DMS114 treated with DMSO at 0.1 percent for 48 hours (cell line): ENCODE measurements around the gene IL17C.

Source experiments
- DNase-seq: peaks from one replicate; lab custom pipeline; 2025; ENCODE audit not compliant: unreplicated experiment; lab: John Stamatoyannopoulos, UW

IL17C gene

GRCh38 chr16:88627531-88628411 is 10.6 kb upstream of the IL17C start:
- no peak for DNase-seq

DNA sequence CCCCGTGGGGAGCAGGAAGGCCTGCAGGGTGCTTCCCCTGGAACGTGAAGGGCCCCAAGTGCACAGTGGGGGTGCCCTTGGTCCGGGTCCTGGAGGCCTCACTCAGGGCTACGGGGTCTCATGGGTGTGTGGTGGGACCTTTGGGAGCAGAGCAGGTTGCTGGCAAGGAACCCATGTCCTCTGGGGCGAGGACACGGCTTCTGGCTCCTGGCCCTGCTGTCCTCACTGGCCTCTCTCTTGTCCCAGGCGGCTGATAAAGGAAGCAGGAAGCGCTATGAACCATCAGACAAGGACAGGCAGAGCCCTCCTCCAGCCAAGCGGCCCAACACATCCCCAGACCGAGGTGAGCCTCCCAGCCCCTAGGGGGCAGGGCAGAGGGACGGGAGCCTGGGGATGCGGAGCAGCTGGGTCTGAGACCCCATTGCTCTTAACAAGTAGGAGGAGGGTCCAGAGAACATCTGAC is 9.8 kb upstream of the IL17C start:
- no peak for DNase-seq

DNA sequence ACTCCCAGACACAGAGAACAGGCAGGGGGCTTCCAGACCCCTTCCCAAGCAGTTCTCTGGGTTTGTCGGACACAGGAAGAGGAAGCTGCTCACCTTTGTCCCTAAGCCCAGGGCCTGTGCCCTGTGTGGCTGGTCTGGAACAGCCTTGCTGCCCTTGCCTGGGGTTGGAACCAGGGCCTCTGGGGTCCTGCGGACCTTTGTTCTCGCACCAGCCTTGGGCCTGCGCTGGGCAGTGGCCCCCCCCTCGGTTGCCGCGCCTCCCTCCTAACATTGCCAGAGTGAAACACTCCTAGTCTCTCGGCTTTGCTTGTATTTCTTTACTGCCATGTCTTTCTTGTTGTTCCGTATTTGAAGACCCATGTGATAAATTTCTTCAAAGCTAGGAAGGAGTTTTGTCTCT is 8.5 kb upstream of the IL17C start:
- DNase-seq: no peak

DNA sequence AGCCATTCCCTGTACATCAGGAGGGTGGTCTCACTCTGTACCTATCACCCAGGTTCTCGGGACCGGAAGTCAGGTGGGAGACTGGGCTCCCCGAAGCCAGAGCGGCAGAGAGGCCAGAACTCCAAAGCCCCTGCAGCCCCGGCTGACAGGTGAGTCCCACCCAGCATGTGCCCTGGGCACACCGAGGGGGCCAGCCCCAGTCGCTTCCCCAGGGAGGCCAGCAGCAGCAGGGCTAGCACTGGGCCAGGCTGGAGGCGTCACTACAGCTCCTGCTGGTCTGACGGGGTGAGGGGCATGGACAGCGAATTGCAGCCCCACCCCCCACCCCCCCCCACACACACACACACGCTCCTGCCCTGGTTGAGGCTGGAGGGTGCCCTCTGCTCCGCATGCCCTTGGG is 7.9 kb upstream of the IL17C start:
- no peak for DNase-seq

GRCh38 chr16:88630941-88631340 is 7.4 kb upstream of the IL17C start:
- no peak for DNase-seq

- DNase-seq: no peak
Measured at GRCh38 chr16:88631384-88631783, 7.0 kb upstream of the IL17C start.

GRCh38 chr16:88631920-88632586 is 6.3 kb upstream of the IL17C start:
- no peak for DNase-seq

DNA sequence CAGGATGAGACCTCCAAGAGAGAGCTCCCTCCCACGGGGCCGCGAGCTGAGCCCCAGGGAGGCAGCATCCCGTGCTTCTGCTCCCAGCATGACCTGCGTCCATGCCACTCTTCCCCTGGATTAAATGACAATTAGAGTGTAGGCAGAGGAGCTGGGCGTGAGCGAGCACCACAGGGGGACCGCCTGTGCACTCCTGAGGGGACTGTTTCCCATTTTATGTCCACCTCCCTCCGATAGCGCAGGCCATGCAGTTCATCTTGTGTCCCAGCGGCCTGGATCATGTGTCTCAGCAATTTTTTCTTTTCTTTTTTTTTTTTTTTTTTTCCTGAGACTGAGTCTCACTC is 5.8 kb upstream of the IL17C start:
- no peak for DNase-seq

DNA sequence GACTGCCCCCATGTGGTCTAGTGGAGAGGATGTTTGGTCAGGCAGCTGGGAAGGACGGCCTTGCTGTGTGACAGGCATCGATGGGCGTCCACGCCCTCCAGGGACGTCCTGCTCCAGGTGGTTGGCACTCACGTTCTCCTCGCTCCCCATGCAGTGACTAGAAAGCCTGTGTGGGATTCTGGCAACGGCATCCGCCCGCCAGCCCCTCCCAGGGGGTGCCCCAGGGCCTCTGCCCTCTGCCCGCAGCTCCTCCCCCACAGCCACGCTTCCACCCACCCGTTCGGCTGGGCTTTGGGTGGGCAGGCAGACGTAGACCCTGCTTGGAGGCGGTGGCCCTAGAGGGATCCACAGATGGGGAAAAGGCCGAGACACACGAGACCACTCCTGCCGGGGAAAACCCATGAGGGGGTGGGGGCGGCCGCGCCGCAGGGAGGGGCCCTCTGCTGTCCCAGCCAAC is 4.7 kb upstream of the IL17C start:
- no peak for DNase-seq

DNA sequence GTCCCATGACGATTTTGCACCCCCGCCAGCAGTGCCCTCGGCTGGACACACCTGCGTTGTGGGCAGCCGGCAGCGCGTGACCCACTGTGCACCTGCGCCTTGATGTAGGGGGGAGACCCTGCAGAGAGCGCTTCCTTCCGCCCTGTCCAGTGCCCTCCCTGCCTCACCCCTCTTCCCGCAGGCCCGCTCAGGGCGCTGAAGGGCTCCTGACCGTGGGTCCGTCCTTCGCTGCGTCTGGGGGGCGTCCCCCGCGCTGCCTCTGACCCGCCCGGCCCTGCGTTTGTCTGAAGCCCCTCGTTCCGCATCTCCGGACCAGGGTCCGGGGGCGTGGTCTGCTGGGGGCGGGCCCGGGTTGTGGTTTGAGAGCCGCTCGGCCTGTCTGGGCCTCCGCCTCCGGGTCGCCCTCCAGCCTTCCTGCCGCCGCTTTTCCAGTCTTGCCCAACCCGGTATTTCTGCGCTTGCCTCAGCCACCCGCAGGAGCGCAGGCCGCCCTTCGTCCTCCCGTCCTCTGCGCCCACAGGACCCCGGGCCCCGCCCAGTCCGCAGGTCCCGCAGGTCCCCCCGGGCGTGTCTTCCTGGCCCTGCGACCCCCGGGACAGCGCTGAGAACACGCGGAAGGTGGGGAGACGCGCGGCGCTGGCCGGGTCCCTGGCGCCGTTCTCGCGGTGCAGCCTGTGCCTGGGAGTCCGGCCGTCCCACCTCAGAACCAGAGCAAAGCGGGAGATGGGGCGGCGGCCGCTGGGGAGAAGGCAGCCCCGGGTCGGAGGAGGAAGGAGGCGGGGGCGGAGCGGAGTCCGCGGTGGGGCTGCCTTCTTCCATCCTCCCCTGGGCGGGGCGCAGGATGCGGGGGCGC is 4.0 kb upstream of the IL17C start:
- DNase-seq: no peak

DNA sequence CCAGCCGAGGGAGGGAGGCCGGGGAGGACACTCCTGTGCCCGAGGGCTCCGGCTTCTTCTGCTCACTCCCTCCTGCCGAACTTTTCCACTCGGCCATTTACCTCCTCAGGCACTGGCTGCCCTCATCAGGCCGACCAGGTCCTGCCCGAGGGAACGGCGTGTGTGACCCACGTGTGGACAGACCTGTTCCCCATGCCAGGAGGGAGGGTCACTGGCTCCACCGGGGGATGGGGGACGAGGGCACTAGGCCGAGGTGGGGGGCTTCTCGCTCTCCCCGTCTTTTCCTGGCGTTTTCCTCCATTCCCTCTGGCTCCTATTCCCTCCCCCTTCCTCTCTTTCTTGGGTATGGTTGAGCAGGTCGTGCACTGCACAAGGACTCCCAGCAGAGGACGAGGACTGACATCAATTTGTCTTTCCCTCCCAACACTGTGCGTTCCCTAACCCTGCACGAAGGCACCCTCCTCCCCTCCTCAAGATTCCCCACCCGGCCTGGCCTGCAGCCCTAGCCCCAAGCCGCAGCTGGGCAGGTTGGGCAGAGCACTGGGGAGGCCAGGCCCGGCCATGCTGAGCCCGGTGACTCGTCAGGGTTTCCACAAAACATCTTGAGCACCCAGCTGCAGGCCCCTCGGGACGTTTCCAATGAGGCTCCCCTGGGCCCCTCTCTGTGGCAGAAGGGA is 3.2 kb upstream of the IL17C start:
- DNase-seq: no peak

- DNase-seq: no peak
Measured at GRCh38 chr16:88635671-88636319, 2.6 kb upstream of the IL17C start.

GRCh38 chr16:88636488-88637265 is 1.7 kb upstream of the IL17C start:
- no peak for DNase-seq

- DNase-seq: no peak
Measured at GRCh38 chr16:88639231-88640038, 1.1 kb downstream of the IL17C start.

- DNase-seq: no peak
Measured at GRCh38 chr16:88640039-88640495, 1.7 kb downstream of the IL17C start.

DNA sequence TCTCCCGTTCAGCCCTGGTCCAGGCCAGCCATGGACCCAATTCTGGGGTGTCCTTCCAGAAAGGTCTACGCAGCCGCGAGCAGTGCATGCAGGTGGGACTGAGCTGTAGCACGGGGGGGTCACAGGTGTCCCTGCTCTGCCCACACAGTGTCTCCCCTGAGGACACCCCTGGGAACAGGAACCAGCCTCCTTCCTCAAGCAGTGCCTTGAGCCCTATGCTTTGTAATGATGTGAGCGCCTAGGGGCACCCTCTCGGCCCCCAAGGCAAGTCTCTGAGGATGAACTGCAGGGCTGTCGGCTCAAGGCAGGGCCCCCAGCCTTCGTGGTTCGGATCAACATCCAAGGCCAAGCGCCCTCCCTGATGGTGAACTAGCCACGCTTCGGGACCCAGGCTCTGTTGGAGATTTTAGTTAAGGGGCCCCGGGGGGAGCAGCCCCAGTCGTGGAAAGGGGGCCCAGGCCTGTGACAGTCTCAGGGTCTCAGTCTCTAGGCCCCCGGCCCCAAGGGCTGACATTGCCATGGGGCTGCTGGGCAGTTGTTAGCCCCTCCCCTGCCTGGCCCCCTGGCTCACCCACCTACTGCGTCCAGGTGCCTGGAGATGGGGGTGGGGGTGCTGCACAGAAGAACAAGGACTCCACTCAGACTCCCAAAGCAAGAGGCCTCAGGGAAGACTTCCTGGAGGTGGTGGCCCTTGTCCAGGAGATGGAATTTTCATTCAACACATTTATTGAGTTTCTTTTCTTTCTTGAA is 2.3 kb downstream of the IL17C start:
- no peak for DNase-seq

DNA sequence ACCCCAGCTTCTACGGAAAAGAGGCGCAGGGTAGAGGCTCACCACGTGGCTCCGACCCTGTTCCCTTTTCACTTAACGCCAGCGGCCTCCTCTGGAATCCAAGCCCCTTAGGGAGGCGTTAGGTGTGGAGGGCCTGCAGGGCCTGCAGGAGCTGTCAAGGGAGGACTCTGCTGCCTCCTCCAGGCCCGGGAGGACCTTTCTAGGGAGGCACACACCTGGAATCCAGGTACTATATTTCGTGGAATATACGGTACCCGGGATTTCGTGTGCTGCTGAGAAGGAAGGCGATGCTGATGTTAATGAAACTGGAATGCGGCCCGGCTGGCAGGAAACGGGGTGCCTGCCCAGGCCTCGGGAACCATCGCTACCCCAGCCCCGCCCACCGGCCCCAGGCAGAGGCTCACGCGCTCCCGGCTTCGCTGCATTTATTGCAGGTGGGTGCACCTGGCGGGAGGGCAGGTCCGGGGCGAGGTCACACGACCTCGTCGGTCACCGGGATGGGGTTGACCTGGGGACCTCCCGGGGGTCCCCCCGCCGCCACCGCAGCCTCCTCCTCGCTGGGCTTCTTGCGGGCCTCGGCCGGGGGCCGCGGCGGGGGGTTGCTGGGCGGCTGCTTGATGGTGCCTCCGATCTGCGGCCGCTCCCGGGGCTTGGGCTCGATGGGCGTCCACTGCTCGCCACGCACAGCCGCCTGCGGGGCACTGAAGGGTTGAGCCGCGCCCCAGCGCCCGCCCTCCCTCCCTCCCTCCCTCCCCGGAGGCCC is 4.7 kb downstream of the IL17C start:
- DNase-seq: no peak

DNA sequence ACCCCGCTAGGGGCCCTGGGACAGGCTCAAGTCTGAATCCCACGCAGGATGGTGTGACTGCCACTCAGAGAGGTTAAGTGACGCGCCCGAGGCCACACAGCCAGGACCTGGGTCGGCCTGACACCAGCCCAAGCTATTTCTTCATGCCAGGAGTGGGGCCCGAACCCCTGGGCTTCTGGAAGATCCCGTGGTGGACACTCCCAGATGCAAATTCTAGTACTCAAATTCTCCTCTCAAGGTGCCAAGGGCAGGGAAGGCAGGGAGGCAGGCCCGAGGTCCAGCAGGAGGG is 5.2 kb downstream of the IL17C start:
- DNase-seq: no peak
